Heart left ventricle (tissue), 13 donors: ENCODE measurements around the gene PRDM5.

Experiments
- CTCF ChIP-seq, 12 donors: fragments of 200-600 bp; sonication (generic) in 4 of 12; IDR thresholded peaks; one replicate each; pipeline versions ENCODE4 v1.5.0 to v1.8.0; 2018 to 2022; ENCODE audit warnings: antibody characterized with exemption in 12 of 12, mild to moderate bottlenecking in 5 of 12
- POLR2A ChIP-seq, 2 donors: fragments of 450-650 bp; IDR thresholded peaks; one replicate each; pipeline ENCODE4 v1.6.1; 2017; ENCODE audit warnings: antibody characterized with exemption in 2 of 2, mild to moderate bottlenecking in 2 of 2, moderate library complexity in 2 of 2
- donor health status: ischemic (EF 13 %, LVEDD 7.1; RV severe dilation, severe dysfunction).
- donor health status: DM: no; HTN: yes; CAD: no.
- donor health status: DM: no; HTN: no; CAD: no.
- donor health status: ischemic (EF 25% LVEDD 6.9; RV normal size, moderate dysfunction).
- donor health status: ischemic (EF 25% LVEDD 5.7; RV mildly dilated, moderate dysfunction).
- donor health status: ischemic (EF 35%, LVEDD 5.7; RV mildly dilated, moderate dysfunction).
- donor health status: nonischemic (EF 11% LVEDD 7.7; RV severe dilation, severe dysfunction).
- donor health status: DM: yes; HTN: yes; CAD: no.
- donor health status: PGD.
- donor health status: ischemic (EF 29% LVEDD 5.4; RV normal size, mild dysfunction).
- donor health status: nonischemic (EF 23%, LVEDD 6.1; RV moderate dilation, normal function).

- TF ChIP-seq CTCF (IDR thresholded peaks at IDR 0.05) (no peak), POLR2A (IDR thresholded peaks at IDR 0.05) (no peak)
Measured at GRCh38 chr4:120699354-120699753, 223.2 kb downstream of the PRDM5 start.
